Thyroid gland (tissue), 4 donors: ENCODE results near the gene SLC2A1. TPM values are rescaled to one million over a fixed set of nuclear protein-coding genes. Genes with fewer than 3 reads are reported as not detected.

ENCODE experiments used
- DNase-seq, 2 donors: peaks; one replicate each; pipeline ENCODE4 v3.0.0-alpha.2; 2019
- H3K27ac ChIP-seq, 3 donors: fragments of 200-600 bp; sonication (generic); 1 replicate in 2 of 3; 2 replicates in 1 of 3; pipeline ENCODE4 v1.5.1; 2016 to 2019; ENCODE audit warnings: mild to moderate bottlenecking in 1 of 3, moderate library complexity in 1 of 3
- H3K27me3 ChIP-seq: fragments of 200-600 bp; sonication (generic); one replicate; pipeline ENCODE4 v1.5.1; 2019
- H3K36me3 ChIP-seq, 2 donors: fragments of 200-600 bp; sonication (generic); one replicate each; pipeline ENCODE4 v1.5.1; 2016 to 2019
- H3K4me1 ChIP-seq, 2 donors: fragments of 200-600 bp; sonication (generic); one replicate each; pipeline ENCODE4 v1.5.1; 2017 to 2019
- H3K4me3 ChIP-seq, 3 donors: fragments of 200-600 bp; sonication (generic); replicated peaks in 1 of 3; 1 replicate in 2 of 3; 2 replicates in 1 of 3; pipeline ENCODE4 v1.5.1; 2016; ENCODE audit warnings: mild to moderate bottlenecking in 1 of 3
- H3K9me3 ChIP-seq: fragments of 200-600 bp; sonication (generic); one replicate; pipeline ENCODE4 v1.5.1; 2017
- POLR2A ChIP-seq, 2 donors: fragments of 450-650 bp; IDR thresholded peaks; one replicate each; pipeline ENCODE4 v1.6.1; 2017; ENCODE audit warnings: antibody characterized with exemption in 2 of 2, mild to moderate bottlenecking in 2 of 2, moderate library complexity in 1 of 2
- WGBS, 2 donors: methylation state at CpG; one replicate each; pipeline ENCODE4 v1.1.5; 2017; 5-methylcytosine and 5-hydroxymethylcytosine counted together
- intact Hi-C: fragments of 100-400 bp; cut with DNase I; formaldehyde crosslinking; loops from one replicate; pipeline ENCODE4 v1.15.1; 2023
- total RNA-seq, 4 donors: library from RNA; depleted of rRNA; stranded (reverse); fragments of >200 nt; gene quantifications; one replicate each; pipeline ENCODE4 v1.2.3, GENCODE V29; 2016
- TF ChIP-seq, protein P1 (sequence below), 6 experiments: fragments of 200-600 bp in 3 of 6; fragments of 450-650 bp in 3 of 6; sonication (generic) in 3 of 6; IDR thresholded peaks; one replicate each; pipeline ENCODE4 v1.5.1; 2016 to 2019; ENCODE audit warnings: antibody characterized with exemption in 6 of 6, mild to moderate bottlenecking in 2 of 6, inconsistent platforms in 1 of 6, moderate library complexity in 1 of 6

Gene SLC2A1
- total RNA-seq, 4 donors from 2014 or later, result 15.0 to 208 (median 91.4) TPM

DNA sequence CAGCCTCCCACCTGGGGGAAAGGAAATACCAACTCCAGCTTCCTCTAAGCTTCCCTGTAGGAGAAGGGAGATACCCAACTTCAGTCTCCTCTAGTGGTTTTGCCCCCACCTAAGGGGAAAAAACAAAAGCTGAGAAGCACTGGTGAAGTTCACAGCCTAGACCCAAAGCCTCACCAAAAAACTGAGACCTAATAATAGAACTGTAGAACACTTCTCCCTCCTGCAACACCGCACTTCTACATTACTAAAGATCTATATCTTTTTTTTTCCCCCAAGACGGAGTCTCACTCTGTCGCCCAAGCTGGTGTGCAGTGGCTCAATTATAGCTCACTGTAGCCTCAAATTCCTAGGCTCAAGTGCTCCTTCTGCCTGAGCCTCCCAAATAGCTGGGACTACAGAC is 43.2 kb downstream of the SLC2A1 start:
- intact Hi-C loops, result no loop called here
- H3K4me1 ChIP-seq, result no peaks in the 10 kb centered on the region
- H3K36me3 ChIP-seq, result no peaks in the 10 kb centered on the region
- no peaks in the 10 kb centered on the region for H3K9me3 ChIP-seq
- H3K27me3 ChIP-seq, result no peaks in the 10 kb centered on the region
- 87 to 90% methylated on average over 3 of the region's 3 CpGs for WGBS, 2 donors
- no peak for TF ChIP-seq POLR2A (IDR thresholded peaks at IDR 0.05)
- TF ChIP-seq, protein P1, sequence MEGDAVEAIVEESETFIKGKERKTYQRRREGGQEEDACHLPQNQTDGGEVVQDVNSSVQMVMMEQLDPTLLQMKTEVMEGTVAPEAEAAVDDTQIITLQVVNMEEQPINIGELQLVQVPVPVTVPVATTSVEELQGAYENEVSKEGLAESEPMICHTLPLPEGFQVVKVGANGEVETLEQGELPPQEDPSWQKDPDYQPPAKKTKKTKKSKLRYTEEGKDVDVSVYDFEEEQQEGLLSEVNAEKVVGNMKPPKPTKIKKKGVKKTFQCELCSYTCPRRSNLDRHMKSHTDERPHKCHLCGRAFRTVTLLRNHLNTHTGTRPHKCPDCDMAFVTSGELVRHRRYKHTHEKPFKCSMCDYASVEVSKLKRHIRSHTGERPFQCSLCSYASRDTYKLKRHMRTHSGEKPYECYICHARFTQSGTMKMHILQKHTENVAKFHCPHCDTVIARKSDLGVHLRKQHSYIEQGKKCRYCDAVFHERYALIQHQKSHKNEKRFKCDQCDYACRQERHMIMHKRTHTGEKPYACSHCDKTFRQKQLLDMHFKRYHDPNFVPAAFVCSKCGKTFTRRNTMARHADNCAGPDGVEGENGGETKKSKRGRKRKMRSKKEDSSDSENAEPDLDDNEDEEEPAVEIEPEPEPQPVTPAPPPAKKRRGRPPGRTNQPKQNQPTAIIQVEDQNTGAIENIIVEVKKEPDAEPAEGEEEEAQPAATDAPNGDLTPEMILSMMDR (IDR thresholded peaks at IDR 0.05), result no peak
- H3K4me3 ChIP-seq, result no peak overlapping the region
- no peak overlapping the region for H3K27ac ChIP-seq
- DNase-seq, result no peak

DNA sequence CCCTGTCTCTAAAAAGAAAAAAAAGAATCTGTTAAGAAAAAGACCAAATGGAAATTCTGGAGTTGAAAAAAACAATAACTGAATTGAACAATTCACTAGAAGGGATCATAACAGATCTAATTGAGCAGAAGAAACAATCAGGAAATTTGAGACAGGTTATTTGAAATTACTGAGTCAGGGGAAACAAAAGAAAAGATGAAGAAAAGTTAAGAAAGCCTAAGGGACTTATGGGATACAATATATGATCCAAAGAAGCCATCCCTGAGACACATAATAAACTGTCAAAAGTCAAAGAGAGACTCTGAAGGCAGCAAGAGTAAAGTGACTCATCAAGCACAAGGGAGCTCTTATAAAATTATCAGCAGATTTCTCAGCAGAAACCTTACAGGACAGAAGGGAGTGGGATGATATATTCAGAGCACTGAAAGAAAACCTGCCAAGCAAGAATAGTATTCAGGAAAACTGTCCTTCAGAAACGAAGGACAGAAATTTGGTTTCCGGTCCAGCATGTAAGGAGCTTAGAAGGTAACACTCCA is 44.5 kb downstream of the SLC2A1 start:
- TF ChIP-seq POLR2A (IDR thresholded peaks at IDR 0.05), result no peak
- TF ChIP-seq, protein P1 (IDR thresholded peaks at IDR 0.05), result no peak
- Histone ChIP-seq H3K27ac (no peak overlapping the region), H3K27me3 (no peaks in the 10 kb centered on the region), H3K4me3 (no peak overlapping the region), H3K4me1 (no peaks in the 10 kb centered on the region), H3K36me3 (no peaks in the 10 kb centered on the region), H3K9me3 (no peaks in the 10 kb centered on the region)
- 66 to 85% methylated on average over 2 of the region's 2 CpGs for WGBS, 2 donors
- intact Hi-C loops, result loop anchor here (5.0 kb wide), 1 partner anchor 158 kb away; no protein-coding TSS in a partner anchor
- no peak for DNase-seq

DNA sequence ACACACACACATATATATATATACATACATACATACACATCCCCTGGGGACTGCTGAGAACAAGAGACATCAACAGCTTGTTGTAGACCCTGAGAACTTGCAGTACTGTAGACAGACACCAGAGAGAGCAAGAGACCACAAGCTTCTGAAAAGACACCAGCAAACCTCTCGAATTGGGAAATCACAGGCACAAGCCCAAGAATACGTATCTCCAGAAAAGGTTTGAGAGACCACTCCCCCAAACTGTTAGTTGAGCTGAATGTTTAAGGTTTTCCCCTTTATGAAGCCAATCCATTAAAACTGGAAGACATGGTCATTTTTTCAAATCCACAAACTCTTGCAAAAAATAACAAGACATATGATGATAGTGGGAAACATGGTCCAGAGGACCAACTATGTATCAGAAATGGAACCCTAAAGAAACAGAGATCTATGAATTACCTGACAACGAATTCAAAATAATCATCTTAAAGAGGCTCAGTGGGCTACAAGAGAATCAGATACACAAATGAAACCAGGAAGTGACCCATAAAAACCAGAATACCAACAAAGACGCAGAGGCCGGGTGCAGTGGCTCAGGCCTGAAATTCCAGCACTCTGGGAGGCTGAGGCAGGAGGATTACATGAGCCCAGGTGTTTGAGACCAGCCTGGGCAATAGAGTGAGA is 45.1 kb downstream of the SLC2A1 start:
- WGBS, 2 donors, result 52 to 53% methylated on average over 5 of the region's 5 CpGs
- Histone ChIP-seq H3K4me1 (no peaks in the 10 kb centered on the region), H3K27me3 (no peaks in the 10 kb centered on the region), H3K9me3 (no peaks in the 10 kb centered on the region), H3K4me3 (no peak overlapping the region), H3K27ac (no peak overlapping the region), H3K36me3 (no peaks in the 10 kb centered on the region)
- intact Hi-C loops, result loop anchor here (5.0 kb wide), 1 partner anchor 159 kb away; no protein-coding TSS in a partner anchor
- DNase-seq, result peak; percentile 60 to 63
- TF ChIP-seq POLR2A (IDR thresholded peaks at IDR 0.05), result no peak
- TF ChIP-seq, protein P1 (IDR thresholded peaks at IDR 0.05), result peak; percentile 40 to 97 (median 88)

DNA sequence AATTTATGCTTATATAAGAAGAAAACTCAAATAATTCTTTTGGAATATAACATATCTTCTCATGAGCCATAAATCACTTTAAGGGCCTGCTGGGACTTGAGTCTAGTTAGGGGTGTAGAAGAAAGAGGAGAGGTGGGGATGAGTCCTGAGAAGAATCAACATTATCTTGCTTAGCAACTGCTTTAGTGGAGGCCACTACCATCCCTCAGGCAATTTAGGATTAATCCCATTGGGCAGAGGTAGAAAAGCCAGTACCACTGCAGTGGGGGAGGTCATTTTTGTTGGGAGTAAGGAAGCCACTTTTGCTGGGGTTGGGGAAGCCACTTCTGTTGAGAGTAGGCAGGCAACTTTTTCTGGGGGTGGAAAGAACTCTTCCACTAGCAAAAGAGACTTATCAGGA is 47.7 kb downstream of the SLC2A1 start:
- Histone ChIP-seq H3K27ac (no peak overlapping the region), H3K4me3 (no peak overlapping the region), H3K4me1 (no peaks in the 10 kb centered on the region), H3K36me3 (no peaks in the 10 kb centered on the region), H3K27me3 (no peaks in the 10 kb centered on the region), H3K9me3 (no peaks in the 10 kb centered on the region)
- no peak for DNase-seq
- TF ChIP-seq, protein P1 (IDR thresholded peaks at IDR 0.05), result no peak
- TF ChIP-seq POLR2A (IDR thresholded peaks at IDR 0.05), result no peak
- intact Hi-C loops, result loop anchor here (5.0 kb wide), 1 partner anchor 161 kb away; no protein-coding TSS in a partner anchor

DNA sequence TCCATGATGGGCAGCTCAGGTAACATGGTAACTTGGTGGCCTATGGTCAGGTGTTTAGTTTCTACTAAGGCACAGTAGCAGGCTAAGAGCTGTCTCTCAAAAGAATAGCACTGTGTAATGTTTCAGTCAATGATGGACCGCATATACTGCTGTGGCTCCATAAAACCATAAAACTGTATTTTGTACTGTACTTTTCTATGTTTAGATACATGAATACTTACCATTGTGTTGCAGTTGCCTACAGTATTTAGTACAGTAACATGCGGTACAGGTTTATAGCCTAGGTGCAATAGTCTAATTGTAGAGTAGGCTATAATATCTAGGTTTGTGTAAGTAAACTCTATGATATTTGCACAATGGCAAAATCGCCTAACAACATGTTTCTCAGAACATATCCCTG is 50.6 kb downstream of the SLC2A1 start:
- no peaks in the 10 kb centered on the region for H3K27me3 ChIP-seq
- WGBS, 2 donors, result 97 to 100% methylated on average over 3 of the region's 3 CpGs
- no peaks in the 10 kb centered on the region for H3K4me1 ChIP-seq
- H3K36me3 ChIP-seq, result no peaks in the 10 kb centered on the region
- TF ChIP-seq POLR2A (IDR thresholded peaks at IDR 0.05), result no peak
- TF ChIP-seq, protein P1 (IDR thresholded peaks at IDR 0.05), result no peak
- H3K4me3 ChIP-seq, result no peak overlapping the region
- H3K27ac ChIP-seq, result no peak overlapping the region
- no peaks in the 10 kb centered on the region for H3K9me3 ChIP-seq
- intact Hi-C loops, result no loop called here
- no peak for DNase-seq
